A549 treated with dexamethasone at 1 μM for 4 hours (cell line): ENCODE data around the gene SH2D7. TPM values are rescaled to one million over a fixed set of nuclear protein-coding genes. Genes with fewer than 3 reads are reported as not detected.

Experiments
- total RNA-seq: library from RNA; stranded (reverse); fragments of 200-300 nt; extraction: Qiagen RNA extraction; gene quantifications from 5 replicates; pipeline ENCODE4 v1.2.3, GENCODE V29; 2022

SH2D7 gene
- total RNA-seq, result not detected in 5 replicates

DNA sequence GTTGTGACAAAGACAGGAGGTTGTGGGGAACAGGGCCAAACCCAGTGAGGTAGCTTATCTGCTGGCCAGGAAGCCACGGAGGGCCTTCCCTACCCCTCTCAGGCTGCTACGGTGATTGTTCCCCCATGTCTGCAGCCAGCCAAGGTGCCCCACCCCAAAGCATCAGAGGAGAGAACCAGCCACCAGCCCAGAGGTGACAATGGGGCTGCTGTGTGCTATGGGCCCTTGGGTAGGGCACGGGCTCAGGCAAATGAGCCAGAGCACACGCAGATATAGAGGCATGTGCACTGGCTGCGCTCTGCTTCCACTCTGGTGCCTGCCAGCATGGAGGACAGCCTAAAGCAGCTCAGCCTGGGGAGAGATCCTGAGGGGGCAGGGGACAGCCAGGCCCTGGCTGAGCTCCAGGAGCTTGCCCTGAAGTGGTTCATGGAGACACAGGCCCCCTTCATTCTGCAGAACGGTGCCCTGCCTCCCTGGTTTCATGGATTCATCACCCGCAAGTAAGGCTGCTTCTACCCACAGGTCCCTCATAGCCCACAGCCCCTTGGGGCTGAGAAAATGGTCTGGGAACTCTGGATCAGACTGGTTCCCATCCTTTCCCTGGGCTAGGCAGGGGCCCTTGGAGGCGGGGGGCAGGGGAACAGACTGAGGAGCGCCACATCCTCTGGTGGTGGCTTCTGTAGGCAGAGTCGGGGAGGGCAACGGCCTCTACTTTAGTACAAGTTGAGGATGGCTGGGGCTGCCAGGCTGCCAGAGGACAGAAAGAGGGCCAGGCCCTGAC is at the start of gene SH2D7:
TSS of gene SH2D7 (plus strand) at position 301 of the 781 bp plus-strand sequence. CDS start at position 325, 24 bp downstream.

DNA sequence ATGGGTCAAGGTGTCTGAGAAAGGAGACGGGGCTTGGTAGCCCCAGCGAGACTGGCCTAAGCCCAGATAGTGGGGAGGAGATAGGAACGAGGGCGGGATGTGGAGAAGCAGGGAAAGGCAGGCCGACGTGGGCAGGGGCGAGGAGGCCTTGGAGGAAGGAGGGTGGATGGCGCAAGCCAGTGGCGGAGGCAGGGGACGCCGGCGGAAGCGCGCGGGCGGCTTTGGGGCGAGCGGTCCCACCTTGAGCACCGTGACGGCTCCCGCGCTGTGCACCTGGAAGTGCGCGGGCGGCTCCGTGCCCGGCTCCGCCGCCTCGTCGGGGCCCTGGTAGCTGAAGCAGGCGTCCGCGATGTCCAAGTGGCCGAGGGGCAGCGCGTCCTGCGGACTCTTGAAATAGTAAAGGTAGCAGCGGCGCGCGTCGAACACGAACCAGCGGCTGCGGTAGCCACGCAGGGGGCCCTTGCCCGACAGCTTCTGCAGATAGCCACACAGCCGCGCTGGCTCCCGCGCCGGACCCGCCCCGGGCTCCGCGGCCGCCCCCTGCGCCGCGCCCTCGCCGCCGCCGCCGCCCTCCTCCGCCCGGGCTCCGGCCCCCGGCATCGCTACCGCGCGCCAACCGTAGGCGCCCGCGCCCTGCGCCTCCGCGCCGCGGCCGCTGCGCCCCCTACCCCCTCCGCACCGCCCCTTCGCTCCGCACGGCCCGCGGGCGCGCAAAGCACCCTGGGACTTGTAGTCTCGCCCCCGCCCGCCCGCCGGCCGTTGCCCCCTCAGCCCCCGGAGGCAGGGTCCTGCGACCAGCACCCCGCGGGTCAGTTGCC is 15.1 kb upstream of the SH2D7 start, which contains the start of gene TBC1D2B:
TSS of gene TBC1D2B (minus strand) at position 659 of the 818 bp plus-strand sequence. CDS start at position 600, 59 bp downstream.

DNA sequence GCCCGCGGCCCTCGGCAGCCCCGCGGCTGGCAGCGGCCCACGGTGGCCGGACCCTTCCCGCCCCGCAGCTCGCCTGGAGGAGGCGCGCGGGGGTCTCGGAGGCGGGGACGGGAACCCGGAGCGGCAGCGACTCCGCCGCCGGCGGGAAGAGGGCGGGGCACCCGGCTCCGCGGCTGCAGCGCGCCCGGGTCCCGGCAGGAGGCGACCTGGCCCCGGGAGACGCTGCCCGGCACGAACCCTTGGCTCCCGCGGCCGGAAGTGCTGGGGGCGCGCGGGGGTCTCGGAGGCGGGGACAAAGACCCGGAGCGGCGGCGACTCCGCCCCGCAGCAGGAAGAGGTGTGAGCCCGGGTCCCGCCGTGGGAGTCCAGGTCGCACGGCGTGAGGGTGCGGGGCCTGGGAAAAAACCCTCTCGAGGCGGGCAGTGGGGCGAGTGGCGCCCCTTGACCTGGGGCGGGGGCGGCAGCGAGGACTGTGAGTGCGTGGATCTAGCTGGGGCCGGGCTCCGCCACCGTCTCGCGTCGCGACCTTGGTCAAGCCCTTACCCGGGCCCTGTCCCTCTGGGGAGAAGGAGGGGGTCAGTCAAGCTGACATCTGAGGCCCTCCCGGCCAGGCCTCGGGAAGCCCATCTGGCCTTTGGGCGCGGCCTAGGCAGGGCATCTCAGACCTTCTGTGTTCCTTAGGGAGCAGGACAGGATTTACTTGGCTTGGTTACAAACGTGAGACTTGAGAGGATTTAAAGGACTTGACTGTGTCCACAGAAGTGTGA is 39.1 kb downstream of the SH2D7 start, which contains the start of gene CIB2:
TSS of gene CIB2 (minus strand) at position 151 of the 767 bp plus-strand sequence. CDS start 230 bp downstream, outside the sequence.

DNA sequence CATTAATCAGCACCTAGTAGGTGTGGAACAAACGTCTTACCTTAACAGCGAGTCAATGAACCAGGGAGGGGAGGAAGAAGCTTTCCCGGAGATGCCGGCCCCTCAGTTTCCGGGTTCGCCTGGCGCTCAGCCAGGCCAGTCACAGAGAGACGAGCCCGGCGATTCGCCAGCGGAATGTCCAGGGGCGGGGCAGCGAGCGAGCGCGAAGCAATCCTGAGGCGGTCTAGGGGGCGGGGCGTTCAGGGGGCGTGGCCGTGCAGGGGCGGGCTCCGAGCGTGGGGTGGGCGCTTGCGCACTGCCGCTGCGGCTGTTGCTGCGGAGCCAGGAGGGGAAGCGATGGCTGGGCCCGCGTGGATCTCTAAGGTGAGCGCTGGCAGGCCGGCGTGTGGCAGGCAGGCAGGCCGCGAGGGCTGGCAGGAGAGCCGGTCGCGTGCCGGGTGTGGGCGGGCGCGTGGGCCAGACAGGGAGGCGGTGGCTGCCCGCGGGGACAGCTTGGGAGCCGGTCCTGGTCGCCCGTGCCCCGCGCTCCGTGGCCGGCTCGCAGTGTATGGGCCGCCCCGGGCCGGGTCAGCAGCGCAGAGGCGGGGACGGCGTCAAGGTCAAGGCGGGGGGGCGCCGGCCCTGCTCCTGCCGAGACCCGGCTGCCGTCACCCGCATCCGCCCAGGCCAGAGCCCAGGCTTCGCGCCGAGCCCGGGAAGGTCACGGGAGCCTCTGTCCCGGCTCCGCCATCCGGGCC is 56.9 kb downstream of the SH2D7 start, which contains the start of gene IDH3A:
TSS of gene IDH3A (plus strand) at position 295 of the 737 bp plus-strand sequence. CDS start at position 337, 42 bp downstream.

Other genes starting within 250 kb of the SH2D7 start
- gene TBC1D2B, start 14.8 kb upstream of the SH2D7 start, total RNA-seq, result 11.7 to 18.0 TPM (median 16.7 TPM) in 5 replicates
- gene CIB2, start 38.9 kb downstream of the SH2D7 start, total RNA-seq, result 27.4 to 28.1 TPM (median 27.9 TPM) in 5 replicates
- gene IDH3A, start 56.8 kb downstream of the SH2D7 start, total RNA-seq, result 78.0 to 89.7 TPM (median 78.5 TPM) in 5 replicates
- gene ACSBG1, start 142.0 kb downstream of the SH2D7 start, total RNA-seq, result 0.06 to 0.81 TPM (median 0.30 TPM) in 5 replicates
- 0.02 to 0.09 TPM (median 0.07 TPM) in 3 of 5 replicates, not detected in the others for gene DNAJA4, start 172.0 kb downstream of the SH2D7 start, total RNA-seq
- 83.2 to 115 TPM (median 85.4 TPM) in 5 replicates for gene SKIC8, start 207.0 kb downstream of the SH2D7 start, total RNA-seq
- 1.3 to 2.2 TPM (median 1.6 TPM) in 5 replicates for gene CRABP1, start 247.8 kb downstream of the SH2D7 start, total RNA-seq